ENCODE measurements around the gene BRINP1. TPM values are rescaled to one million over a fixed set of nuclear protein-coding genes. Genes with fewer than 3 reads are reported as not detected.
A peak's percentile ranks its signal among the peaks of the same experiment; 100 is the strongest.
"Not testable (repeated sequence)": the region's sequence is repeated elsewhere in the genome, so short reads cannot be mapped to it uniquely, and the experiment has no call there.

Gene BRINP1
- total RNA-seq, 6 donors from 2014 or later: 0.30 to 10.9 (median 0.72) TPM; not detected in 1

DNA sequence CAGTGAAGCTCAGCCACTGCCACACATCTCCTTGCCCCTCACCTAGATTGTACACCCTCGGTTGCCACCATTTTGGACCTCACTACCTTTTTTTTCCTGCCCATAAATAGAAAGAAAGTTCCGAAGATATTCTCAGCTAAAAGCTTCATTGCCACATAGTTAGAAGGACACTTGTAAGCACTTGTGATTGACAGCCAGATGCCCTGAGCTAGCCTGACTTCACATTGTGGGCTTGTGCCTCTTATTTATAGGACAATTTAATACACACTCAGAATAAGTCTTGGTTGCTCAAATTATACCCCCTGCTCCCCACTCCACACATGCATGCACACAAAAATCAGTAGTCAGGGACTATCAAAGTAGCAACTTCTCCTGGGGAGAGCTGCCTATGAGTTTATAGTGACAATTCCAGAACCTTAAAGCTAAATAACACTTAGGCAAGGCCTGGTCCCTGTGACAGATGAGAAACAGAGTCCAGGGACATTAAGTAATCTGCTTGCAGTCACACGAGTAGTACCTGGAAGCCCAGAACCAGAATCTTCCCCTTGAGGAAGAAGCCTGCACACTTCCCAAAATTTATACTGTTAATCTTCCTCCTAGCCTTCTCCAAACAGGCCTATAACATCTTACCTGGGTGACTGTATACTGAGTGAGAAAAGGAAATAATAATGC is 184.8 kb downstream of the BRINP1 start:
- DNase-seq (no peak), ATAC-seq (ENCODE audit: low FRiP score in 2 of 2) (no peak)
- no peak overlapping the region for H3K27ac ChIP-seq
- TF ChIP-seq POLR2A (IDR thresholded peaks at IDR 0.05): no peak
- TF ChIP-seq, protein P1, sequence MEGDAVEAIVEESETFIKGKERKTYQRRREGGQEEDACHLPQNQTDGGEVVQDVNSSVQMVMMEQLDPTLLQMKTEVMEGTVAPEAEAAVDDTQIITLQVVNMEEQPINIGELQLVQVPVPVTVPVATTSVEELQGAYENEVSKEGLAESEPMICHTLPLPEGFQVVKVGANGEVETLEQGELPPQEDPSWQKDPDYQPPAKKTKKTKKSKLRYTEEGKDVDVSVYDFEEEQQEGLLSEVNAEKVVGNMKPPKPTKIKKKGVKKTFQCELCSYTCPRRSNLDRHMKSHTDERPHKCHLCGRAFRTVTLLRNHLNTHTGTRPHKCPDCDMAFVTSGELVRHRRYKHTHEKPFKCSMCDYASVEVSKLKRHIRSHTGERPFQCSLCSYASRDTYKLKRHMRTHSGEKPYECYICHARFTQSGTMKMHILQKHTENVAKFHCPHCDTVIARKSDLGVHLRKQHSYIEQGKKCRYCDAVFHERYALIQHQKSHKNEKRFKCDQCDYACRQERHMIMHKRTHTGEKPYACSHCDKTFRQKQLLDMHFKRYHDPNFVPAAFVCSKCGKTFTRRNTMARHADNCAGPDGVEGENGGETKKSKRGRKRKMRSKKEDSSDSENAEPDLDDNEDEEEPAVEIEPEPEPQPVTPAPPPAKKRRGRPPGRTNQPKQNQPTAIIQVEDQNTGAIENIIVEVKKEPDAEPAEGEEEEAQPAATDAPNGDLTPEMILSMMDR (IDR thresholded peaks at IDR 0.05): no peak
- TF ChIP-seq EP300 (IDR thresholded peaks at IDR 0.05): no peak
- no peak for TF ChIP-seq POLR2AphosphoS5 (IDR thresholded peaks at IDR 0.05)
- no peak overlapping the region for H3K4me3 ChIP-seq
- H3K36me3 ChIP-seq: no peaks in the 10 kb centered on the region
- no peaks in the 10 kb centered on the region for H3K27me3 ChIP-seq
- H3K4me1 ChIP-seq: no peaks in the 10 kb centered on the region
- no peaks in the 10 kb centered on the region for H3K9me3 ChIP-seq
- 69 to 76% methylated on average over 3 of the region's 3 CpGs for WGBS, 2 donors

DNA sequence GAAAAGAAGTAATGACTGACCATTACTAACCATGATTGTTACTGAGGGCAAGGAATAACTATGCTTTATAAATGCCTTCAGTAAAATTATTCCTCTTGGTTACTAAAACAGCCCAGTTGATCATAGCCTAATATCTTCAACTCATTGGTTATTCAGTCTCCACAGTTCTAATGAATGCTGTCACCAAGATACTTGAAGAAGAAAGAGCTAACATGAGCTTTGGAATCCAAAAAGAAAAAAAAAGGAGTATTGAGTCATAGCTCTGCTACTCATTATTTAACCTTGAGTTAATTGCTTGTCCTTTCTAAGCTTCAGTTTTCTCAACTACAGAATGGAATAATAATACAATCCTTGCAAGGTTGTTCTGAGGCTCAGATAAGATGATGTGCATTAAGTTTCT is 187.7 kb downstream of the BRINP1 start:
- Histone ChIP-seq H3K27ac (no peak overlapping the region), H3K4me1 (no peaks in the 10 kb centered on the region), H3K27me3 (no peaks in the 10 kb centered on the region), H3K9me3 (no peaks in the 10 kb centered on the region), H3K4me3 (no peak overlapping the region), H3K36me3 (no peaks in the 10 kb centered on the region)
- DNase-seq (no peak), ATAC-seq (ENCODE audit: low FRiP score in 2 of 2) (no peak)
- TF ChIP-seq POLR2AphosphoS5 (IDR thresholded peaks at IDR 0.05) (no peak), POLR2A (IDR thresholded peaks at IDR 0.05) (no peak), EP300 (IDR thresholded peaks at IDR 0.05) (no peak)
- TF ChIP-seq, protein P1 (IDR thresholded peaks at IDR 0.05): no peak

DNA sequence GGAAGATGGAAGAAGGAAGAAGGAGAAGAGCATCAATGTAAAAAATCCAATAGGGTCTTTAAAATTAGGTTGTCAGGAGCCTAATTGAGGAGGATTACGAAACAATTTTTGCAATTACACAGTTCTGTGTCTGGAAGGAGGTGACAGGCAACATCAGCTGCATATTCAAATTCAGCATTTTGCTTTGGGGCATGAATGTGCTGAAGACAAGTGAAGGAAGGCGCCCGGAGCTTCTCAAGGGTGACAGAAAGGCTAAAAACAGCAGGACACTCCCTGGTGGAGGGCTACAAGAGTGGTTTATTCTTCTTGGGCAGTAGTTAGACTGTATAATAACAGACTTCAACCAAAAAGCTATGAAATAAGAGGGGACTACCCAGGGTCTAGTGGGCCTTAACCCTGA is 188.3 kb downstream of the BRINP1 start:
- TF ChIP-seq POLR2AphosphoS5 (IDR thresholded peaks at IDR 0.05) (no peak), POLR2A (IDR thresholded peaks at IDR 0.05) (no peak)
- DNase-seq: no peak
- Histone ChIP-seq H3K4me3 (no peak overlapping the region), H3K9me3 (no peaks in the 10 kb centered on the region), H3K36me3 (no peaks in the 10 kb centered on the region), H3K4me1 (no peaks in the 10 kb centered on the region), H3K27me3 (no peaks in the 10 kb centered on the region), H3K27ac (no peak overlapping the region)
- 89 to 90% methylated on average over 3 of the region's 3 CpGs for WGBS, 2 donors
- no peak for ATAC-seq (ENCODE audit: low FRiP score in 2 of 2)

DNA sequence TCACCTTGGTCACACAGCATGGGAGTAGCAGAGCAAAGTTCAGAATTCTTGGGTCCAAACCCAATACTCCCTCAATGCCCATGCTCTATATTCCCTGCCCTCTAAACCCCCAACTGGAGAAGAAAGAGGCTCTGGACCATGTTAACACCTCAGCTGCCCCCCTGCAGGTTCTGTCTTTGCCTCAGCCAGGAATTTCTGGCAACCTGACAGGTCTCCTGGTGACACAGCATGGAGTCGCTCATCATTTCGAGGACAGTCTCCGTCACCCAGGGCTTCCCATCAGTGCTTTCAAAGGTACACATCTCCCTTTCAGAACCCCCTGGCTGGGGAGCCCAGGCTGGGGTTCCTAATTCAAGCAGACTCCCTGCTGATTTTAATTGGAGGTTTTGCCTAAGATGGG is 189.5 kb downstream of the BRINP1 start:
- H3K4me3 ChIP-seq: no peak overlapping the region
- no peaks in the 10 kb centered on the region for H3K9me3 ChIP-seq
- DNase-seq: no peak
- no peaks in the 10 kb centered on the region for H3K36me3 ChIP-seq
- no peaks in the 10 kb centered on the region for H3K27me3 ChIP-seq
- TF ChIP-seq POLR2AphosphoS5 (IDR thresholded peaks at IDR 0.05) (no peak), POLR2A (IDR thresholded peaks at IDR 0.05) (no peak)
- no peak overlapping the region for H3K27ac ChIP-seq
- H3K4me1 ChIP-seq: no peaks in the 10 kb centered on the region
- 73 to 78% methylated on average over 3 of the region's 3 CpGs for WGBS, 2 donors
- no peak for ATAC-seq (ENCODE audit: low FRiP score in 2 of 2)

DNA sequence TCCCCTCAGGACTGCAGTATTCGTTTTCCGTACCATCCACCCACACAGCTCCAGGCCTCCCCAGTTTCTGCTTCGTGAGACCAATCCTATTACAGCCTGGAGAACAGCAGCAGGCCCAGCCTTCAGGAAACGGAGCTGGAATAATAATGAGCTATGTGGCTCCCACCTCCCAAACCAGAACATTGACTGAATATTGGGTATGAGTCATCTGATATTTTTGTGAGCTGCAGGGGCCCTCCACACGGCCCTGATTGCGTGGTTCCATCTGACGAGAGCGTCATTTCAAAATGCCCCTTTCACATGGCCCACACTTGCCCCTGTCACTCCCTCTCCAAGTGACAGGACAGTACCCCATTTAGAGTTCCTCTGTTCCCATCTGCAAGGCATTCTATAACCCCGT is 192.0 kb downstream of the BRINP1 start:
- Histone ChIP-seq H3K4me3 (no peak overlapping the region), H3K36me3 (no peaks in the 10 kb centered on the region), H3K9me3 (no peaks in the 10 kb centered on the region), H3K27me3 (no peaks in the 10 kb centered on the region), H3K4me1 (no peaks in the 10 kb centered on the region), H3K27ac (no peak overlapping the region)
- no peak for DNase-seq
- WGBS, 2 donors: 81 to 85% methylated on average over 9 of the region's 9 CpGs
- no peak for ATAC-seq (ENCODE audit: low FRiP score in 2 of 2)
- TF ChIP-seq POLR2A (IDR thresholded peaks at IDR 0.05) (no peak), POLR2AphosphoS5 (IDR thresholded peaks at IDR 0.05) (no peak), EP300 (IDR thresholded peaks at IDR 0.05) (no peak)
- TF ChIP-seq, protein P1 (IDR thresholded peaks at IDR 0.05): no peak

DNA sequence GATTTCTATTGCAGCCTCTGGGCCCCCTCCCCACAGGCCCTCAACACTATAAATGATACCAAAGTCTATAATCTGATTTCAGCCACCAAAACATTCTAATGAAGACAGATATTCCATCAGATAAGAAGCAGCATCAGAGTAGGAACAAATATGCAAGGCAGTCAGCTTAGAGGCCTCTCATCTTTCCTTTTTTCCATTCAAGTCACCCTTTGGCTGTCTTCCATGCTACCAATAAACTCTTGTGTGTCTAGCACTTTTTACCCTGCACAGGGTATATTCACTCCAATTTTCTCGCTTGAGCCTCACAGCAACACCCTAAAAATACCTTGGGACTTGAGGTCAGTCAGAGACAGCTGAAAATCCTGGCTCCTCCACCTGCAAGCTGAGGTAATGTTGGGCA is 193.7 kb downstream of the BRINP1 start:
- TF ChIP-seq POLR2AphosphoS5 (IDR thresholded peaks at IDR 0.05) (no peak), EP300 (IDR thresholded peaks at IDR 0.05) (no peak)
- Histone ChIP-seq H3K9me3 (no peaks in the 10 kb centered on the region), H3K4me3 (no peak overlapping the region), H3K4me1 (no peaks in the 10 kb centered on the region), H3K27me3 (no peaks in the 10 kb centered on the region), H3K36me3 (no peaks in the 10 kb centered on the region), H3K27ac (no peak overlapping the region)
- WGBS, 2 donors: 71 to 79% methylated on average over 1 of the region's 1 CpG
- ATAC-seq (ENCODE audit: low FRiP score in 2 of 2) (no peak), DNase-seq (no peak)

DNA sequence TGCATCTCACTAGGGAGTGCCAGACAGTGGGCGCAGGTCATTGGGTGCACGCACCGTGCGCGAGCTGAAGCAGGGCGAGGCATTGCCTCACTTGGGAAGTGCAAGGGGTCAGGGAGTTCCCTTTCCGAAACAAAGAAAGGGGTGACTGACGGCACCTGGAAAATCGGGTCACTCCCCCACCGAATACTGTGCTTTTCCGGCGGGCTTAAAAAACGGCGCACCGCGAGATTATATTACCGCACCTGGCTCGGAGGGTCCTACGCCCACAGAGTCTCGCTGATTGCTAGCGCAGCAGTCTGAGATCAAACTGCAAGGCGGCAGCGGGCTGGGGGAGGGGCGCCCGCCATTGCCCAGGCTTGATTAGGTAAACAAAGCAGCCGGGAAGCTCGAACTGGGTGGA is 200.0 kb downstream of the BRINP1 start:
- peak in 1 of 2 donors; percentile 78 for DNase-seq
- H3K4me1 ChIP-seq; ATAC-seq (ENCODE audit: low FRiP score in 2 of 2); H3K36me3 ChIP-seq; H3K9me3 ChIP-seq; H3K27me3 ChIP-seq; H3K27ac ChIP-seq: not testable (repeated sequence)
- 43 to 45% methylated on average over 17 to 25 of the region's 27 CpGs for WGBS, 2 donors
- H3K4me3 ChIP-seq: peak overlapping the region in 3 of 4 donors; percentile 25 to 34 (median 28)

All from upper lobe of left lung (tissue), 6 donors.